GM19351 (cell line): ENCODE measurements around the gene C1QTNF9B.

Experiments used
- ATAC-seq: cut with Tn5 transposase; IDR thresholded peaks from one replicate; pipeline ENCODE4 v1.9.1; 2021; ENCODE audit warnings: mild to moderate bottlenecking, moderate library complexity; ENCODE audit not compliant: unreplicated experiment

The C1QTNF9B gene

GRCh38 chr13:23861310-23861709, 36.0 kb downstream of the C1QTNF9B start:
- no peak for ATAC-seq

- no peak for ATAC-seq
Observed at GRCh38 chr13:23859904-23860303, 37.4 kb downstream of the C1QTNF9B start.

- no peak for ATAC-seq
Observed at GRCh38 chr13:23859455-23859854, 37.8 kb downstream of the C1QTNF9B start.

- ATAC-seq = no peak
Observed at GRCh38 chr13:23858546-23858945, 38.8 kb downstream of the C1QTNF9B start.

GRCh38 chr13:23856008-23856750, 41.1 kb downstream of the C1QTNF9B start:
- ATAC-seq = no peak

GRCh38 chr13:23855360-23855759, 41.9 kb downstream of the C1QTNF9B start:
- no peak for ATAC-seq

- ATAC-seq = peak; percentile 53
Observed at GRCh38 chr13:23852351-23852750, 45.0 kb downstream of the C1QTNF9B start.

- ATAC-seq = no peak
Observed at GRCh38 chr13:23851106-23851505, 46.2 kb downstream of the C1QTNF9B start.

GRCh38 chr13:23850134-23850533, 47.2 kb downstream of the C1QTNF9B start:
- ATAC-seq = no peak

GRCh38 chr13:23849670-23850069, 47.6 kb downstream of the C1QTNF9B start:
- ATAC-seq = no peak

- ATAC-seq = no peak
Observed at GRCh38 chr13:23848646-23849141, 48.6 kb downstream of the C1QTNF9B start.

- ATAC-seq = no peak
Observed at GRCh38 chr13:23848019-23848418, 49.3 kb downstream of the C1QTNF9B start.

GRCh38 chr13:23847497-23847896, 49.8 kb downstream of the C1QTNF9B start:
- no peak for ATAC-seq

- peak; percentile 32 for ATAC-seq
Observed at GRCh38 chr13:23845105-23845725, 52.1 kb downstream of the C1QTNF9B start.

GRCh38 chr13:23844132-23844531, 53.2 kb downstream of the C1QTNF9B start:
- ATAC-seq = no peak

GRCh38 chr13:23843436-23843835, 53.9 kb downstream of the C1QTNF9B start:
- no peak for ATAC-seq

GRCh38 chr13:23842406-23842805, 54.9 kb downstream of the C1QTNF9B start:
- ATAC-seq = no peak
